T-helper 1 cell (primary cell): ENCODE data around the gene VSIR.
A peak's percentile ranks its signal among the peaks of the same experiment; 100 is the strongest.

ENCODE experiments used
- DNase-seq, 5 donors: peaks; one replicate each; pipeline ENCODE4 v3.0.0-alpha.2; 2012 to 2020

Gene VSIR

DNA sequence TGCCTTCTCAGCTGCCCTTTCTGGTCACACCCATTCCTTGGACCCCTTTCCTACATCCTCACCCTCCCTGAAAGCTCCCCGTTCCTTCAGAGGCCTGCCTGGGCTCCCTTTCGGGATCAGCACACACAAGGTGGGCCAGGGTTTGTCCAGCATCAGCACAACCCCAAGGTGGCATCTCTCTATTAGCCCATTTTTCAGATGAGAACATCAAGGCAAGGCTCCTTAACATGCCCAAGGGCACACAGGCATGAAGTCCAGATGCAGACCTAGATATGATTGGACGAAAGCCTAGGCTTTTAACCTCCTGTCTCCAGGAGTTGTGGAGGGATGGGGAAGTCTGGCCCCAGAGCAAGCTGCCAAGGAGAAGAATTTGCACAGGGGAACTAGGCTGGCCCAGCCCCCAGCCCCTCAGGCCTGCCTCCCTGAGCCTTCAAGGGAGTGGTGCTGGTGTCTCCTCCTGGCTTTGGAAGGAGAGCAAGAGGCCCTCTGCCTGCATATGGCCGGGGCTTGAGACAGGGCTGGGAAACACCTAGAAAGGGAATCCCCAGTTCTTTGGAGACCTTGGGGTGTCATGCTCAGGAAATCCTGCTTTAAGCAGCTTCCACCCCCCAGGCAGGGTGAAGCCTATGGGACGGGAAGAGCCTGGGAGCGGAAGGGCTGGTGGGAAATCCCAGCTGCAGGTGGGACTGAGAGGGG is 9.0 kb upstream of the VSIR start:
- no peak for DNase-seq

GRCh38 chr10:71780719-71781118 is 7.4 kb upstream of the VSIR start:
- DNase-seq, result no peak

- DNase-seq, result no peak
These were observed 6.8 kb upstream of the VSIR start for GRCh38 chr10:71780156-71780555.

GRCh38 chr10:71779641-71780040 is 6.3 kb upstream of the VSIR start:
- DNase-seq, result no peak

- DNase-seq, result no peak
These were observed 4.9 kb upstream of the VSIR start for GRCh38 chr10:71778071-71778825.

GRCh38 chr10:71777213-71777985 is 4.1 kb upstream of the VSIR start:
- DNase-seq, result no peak

DNA sequence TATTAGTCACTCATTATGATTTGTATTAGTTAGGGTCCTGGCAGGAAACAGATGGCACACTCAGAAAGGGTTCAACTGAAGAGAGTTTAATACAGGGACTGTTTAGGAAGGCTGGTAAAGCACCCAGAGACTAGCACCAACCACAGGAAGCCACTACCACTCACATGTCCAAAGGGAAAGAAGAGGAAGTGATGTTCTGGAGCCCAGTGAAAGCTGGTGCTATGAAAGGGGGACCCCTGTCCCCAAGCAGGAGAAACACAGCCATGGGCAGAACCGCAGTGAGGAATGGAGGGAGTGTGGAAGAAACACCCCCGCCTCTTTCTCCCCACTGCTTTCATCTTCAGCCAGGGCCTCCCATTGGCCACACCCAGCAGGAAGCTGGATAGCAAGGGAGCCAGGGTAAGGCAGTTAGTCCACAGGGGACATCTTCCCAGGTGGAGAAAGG is 3.2 kb upstream of the VSIR start:
- no peak for DNase-seq

DNA sequence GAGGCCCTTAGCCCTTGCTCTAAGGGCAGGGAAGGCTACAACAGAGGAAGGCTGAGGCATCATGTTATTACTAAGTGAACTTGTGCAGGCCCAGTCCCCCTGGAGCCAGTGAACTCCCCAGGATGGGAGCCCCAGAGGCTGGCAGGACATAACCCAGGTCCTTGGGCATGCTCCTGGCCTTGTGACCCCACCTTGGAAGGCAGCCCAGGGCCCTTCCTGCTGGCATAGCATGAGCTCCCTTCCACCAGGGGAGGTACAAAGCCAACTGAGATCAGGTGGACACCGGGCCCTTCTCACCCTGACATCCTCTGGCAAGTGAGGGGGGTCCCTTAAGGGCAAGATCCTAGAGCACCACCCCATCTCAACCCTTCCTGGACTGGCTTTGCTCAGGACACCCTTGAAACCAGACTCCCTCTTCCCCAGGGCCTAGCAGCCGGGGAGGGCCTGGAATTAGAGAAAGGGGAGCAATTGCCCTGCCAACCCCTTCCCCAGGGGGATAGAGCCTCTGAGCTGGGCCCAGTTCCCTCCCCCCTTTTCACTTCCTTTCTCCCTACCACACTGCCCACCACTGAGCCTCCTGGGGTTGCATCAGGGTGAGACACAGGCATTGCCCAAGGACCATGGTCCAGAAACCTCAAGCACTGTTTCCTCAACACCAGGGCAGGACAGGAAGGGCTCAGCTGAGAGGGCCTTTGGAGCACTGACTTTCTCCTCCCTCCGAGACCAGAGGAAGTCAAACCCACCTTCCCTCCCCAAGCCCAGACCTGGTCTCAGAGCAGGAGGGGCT is 1.8 kb upstream of the VSIR start:
- DNase-seq, result no peak

GRCh38 chr10:71772832-71773220 is 494 bp downstream of the VSIR start:
- DNase-seq, result peak in 1 of 5 donors; percentile 26

DNA sequence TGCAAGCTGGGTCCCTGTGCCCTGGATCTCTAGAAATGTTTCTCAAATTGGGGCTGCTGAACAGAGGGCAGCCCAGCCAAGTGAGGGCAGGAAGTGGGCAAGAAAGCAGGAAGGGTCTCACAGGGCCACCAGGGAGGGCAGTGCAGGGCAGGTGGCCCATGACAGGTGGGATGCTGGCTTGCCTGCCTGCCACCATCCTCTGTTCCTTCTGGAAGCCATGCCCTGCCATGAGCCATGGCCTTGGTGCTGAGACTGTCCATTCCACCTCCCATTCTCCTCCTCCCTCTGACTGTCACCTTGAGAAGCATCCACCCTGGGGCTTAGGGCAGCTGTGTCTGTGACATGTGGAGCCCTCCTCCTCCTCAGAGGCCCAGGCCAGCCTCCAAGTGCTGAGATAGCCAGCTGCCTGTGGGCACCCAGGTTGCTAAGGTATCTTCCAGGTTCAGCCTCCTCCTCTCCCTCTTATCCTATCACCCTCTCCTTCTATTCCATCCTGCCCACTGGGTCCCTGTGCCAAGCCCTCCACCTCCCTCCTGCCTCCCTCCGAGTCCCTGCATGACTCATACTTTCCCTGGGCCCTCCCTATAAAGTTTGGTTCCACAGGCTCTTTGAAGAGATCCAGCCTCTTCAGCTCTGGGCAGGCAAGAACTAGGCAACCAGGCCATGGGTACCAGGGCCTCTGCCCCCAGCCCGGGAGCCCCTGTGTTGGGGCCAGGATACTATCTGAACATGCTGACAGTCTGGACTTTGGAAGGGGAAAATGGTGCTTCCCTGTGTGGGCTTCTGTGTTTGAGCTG is 1.3 kb downstream of the VSIR start:
- no peak for DNase-seq

DNA sequence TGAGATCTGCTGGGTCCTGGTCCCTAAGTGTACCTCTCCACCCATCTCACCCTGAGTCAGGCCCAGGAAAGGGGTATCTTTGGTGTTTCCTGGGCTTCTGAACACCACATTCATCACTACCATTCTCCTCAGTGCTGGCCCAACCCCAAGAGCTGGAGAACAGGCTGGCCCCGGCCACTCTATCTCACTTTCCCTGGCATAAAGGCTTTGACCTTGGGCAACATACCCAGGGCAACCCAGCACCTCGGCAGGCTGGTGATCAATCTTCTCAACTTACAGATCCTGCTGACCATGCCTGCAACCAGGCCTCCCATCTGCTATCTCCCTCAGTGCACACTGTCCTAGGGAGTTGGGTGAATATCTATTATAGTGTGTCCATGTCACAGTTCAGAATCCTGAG is 2.1 kb downstream of the VSIR start:
- no peak for DNase-seq

DNA sequence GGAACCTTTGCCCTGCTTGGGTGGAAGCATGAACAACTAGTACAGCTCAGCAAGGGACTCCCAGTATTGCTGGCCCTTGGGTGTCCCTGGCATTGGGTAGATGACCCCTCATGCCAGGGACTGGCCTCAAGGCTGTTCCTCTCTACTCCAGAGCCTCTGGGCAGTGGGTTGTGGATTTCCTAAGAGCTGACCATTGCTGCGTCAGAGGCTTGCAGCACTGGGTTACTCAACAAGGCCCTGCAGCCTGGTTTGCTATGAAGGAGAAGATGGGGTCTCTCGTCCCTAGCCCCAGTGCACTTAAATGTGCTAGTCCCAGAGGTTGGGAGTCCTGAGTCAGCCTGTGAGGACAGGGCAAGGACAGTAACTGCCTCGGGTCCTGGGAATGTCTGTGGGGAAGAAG is 2.5 kb downstream of the VSIR start:
- DNase-seq, result no peak

DNA sequence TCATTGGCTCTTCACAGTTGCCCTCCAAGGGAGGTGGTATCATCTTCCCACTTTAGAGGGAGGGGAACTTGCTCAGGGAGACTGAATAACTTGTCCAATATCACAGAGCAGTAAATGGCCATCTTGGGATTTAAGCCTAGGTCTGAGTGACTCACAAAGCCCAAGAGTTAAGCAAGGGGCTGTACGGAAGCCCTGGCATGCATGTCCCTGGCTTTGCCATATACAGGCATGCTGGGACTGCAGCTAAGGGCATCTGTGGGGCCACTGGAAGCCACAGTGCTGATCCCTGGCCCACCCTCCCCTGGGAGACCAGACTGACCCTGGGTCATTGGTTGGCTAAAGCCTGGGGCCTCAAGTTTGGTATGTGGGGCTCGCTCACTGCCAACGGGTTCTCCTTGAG is 3.1 kb downstream of the VSIR start:
- no peak for DNase-seq

DNA sequence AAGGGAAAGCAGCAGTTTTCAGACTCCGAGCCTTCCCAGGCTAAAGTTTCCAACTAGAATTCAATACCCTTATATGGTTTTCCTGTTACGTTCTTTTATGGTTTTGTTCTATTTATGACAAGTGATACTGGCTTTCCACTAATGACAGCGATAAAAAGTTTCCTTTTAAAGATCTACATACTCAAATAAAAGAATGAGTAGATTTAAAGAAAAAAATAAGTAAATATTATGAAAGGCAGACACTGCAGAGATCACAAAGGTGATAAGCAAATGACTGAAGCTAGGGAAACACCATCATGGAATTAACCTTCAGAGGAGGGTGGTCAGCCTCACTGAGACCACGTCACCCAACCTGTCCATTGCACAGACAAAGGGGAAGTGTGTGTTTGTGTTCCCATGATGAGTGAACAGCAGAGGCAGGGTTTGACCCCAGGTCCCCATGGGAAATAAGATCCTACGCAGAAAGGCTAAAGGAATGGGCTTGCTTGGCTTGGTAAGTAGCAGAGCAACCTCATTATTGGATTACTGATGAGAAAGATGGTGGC is 4.0 kb downstream of the VSIR start:
- no peak for DNase-seq

DNA sequence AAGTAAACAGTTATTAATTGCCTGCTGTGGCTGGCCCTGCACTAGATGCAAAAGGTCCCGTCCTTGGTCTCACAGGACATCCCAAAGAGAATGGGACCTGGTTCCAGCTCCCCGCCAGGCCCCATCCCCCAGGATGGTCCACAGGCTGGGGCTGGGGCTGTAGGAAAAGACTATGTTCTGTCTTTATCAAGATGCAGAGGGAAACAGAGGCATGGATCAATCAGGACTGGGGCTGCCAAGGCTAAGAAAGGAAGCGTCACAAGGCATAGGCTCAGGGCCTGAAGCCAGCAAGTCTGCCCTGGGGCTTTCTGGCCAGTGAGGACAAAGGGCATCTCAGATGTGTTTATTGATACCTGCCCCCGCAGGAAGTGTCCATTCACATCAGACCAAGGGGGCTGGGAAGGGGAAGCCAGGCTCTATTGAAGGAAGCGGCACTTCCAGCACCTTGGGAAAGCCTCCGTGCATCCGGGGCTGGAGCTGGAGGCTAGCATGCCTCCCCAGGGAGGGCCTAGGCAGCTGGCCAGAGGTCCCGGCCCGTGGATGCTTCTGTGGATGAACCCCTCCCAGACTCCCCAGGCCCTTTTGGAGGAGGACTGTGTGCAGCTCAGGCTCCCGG is 5.8 kb downstream of the VSIR start:
- DNase-seq, result no peak

GRCh38 chr10:71766717-71767419 is 6.5 kb downstream of the VSIR start:
- DNase-seq, result peak in 1 of 5 donors; percentile 55

DNA sequence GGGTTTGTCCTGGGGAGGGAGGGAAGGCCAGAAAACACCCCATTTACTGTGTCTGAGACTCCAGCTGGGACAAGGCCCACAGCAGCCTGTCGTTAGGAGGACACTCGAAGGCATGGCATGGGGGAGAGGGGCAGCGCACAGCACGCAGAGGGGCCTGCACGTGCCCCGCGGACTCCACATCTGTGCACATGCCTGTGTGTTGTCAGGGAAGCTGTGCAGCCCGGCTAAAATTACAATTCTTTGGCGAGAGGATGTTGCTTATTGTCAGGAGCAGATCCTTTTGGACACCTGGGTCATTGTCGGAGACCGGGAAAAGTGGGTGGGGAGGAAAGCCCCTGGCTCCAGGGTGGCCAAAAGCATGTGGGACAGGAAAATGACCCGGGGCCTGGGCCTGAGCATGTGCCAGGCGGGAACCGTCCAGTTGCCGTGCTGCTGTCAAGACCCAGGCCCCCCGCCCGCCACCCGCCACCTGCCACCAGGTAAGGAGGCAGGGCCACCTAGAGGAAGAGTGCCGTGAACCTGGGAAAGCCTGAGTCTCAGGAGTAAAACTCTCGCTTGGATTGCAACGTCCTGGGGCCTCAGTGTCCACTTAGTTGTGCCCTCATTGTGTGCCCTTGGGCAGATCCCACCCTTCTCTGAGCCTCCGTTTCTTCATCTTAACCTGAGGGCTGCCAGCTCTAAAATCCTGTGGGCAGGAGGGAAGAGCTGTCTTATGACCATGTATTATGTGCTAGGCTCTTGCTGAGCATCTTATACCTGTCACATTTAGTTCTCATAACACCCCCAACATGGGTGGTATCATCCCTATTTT is 7.2 kb downstream of the VSIR start:
- DNase-seq, result no peak

GRCh38 chr10:71765176-71765904 is 8.0 kb downstream of the VSIR start:
- no peak for DNase-seq
